H9 (cell line): ENCODE results near the gene PBX1. TPM values are rescaled to one million over a fixed set of nuclear protein-coding genes. Genes with fewer than 3 reads are reported as not detected.

Experiments used
- DNase-seq: peaks from one replicate; pipeline ENCODE4 v3.0.0-alpha.2; 2017
- H2AFZ ChIP-seq: one replicate; pipeline ENCODE4 v1.6.1; 2013; ENCODE audit warnings: mild to moderate bottlenecking, low read length, control low read depth, moderate library complexity
- H2AK5ac ChIP-seq: 2 replicates; pipeline ENCODE4 v1.6.1; 2013; ENCODE audit warnings: low read length, control low read depth, mixed read lengths; ENCODE audit not compliant: insufficient read length
- H2BK120ac ChIP-seq: one replicate; pipeline ENCODE4 v1.6.1; 2013; ENCODE audit warnings: low read depth, mild to moderate bottlenecking, low read length, control low read depth, inconsistent platforms; ENCODE audit not compliant: poor library complexity, severe bottlenecking
- H2BK12ac ChIP-seq: 2 replicates; pipeline ENCODE4 v1.6.1; 2013; ENCODE audit warnings: low read length, control low read depth, mixed read lengths, low read depth; ENCODE audit not compliant: insufficient read length
- H2BK15ac ChIP-seq: 2 replicates; pipeline ENCODE4 v1.6.1; 2013; ENCODE audit warnings: low read depth, low read length, control low read depth
- H2BK20ac ChIP-seq: one replicate; pipeline ENCODE4 v1.6.1; 2013; ENCODE audit warnings: low read depth, mild to moderate bottlenecking, low read length, control low read depth, inconsistent platforms; ENCODE audit not compliant: poor library complexity, severe bottlenecking
- H2BK5ac ChIP-seq: 2 replicates; pipeline ENCODE4 v1.6.1; 2013; ENCODE audit warnings: low read length, control low read depth, mixed read lengths; ENCODE audit not compliant: insufficient read length
- H3K14ac ChIP-seq: 2 replicates; pipeline ENCODE4 v1.6.1; 2013; ENCODE audit warnings: low read length, control low read depth; ENCODE audit not compliant: insufficient read depth
- H3K18ac ChIP-seq: 2 replicates; pipeline ENCODE4 v1.6.1; 2013; ENCODE audit warnings: low read depth, mild to moderate bottlenecking, mixed read lengths, low read length, control low read depth; ENCODE audit not compliant: insufficient read length
- H3K23ac ChIP-seq: 2 replicates; pipeline ENCODE4 v1.6.1; 2013; ENCODE audit warnings: low read length, control low read depth, mixed read lengths, low read depth; ENCODE audit not compliant: insufficient read length
- H3K23me2 ChIP-seq: 2 replicates; pipeline ENCODE4 v1.6.1; 2013; ENCODE audit warnings: low read depth, mild to moderate bottlenecking, mixed read lengths, low read length, control low read depth; ENCODE audit not compliant: insufficient read length, poor library complexity, severe bottlenecking
- H3K27ac ChIP-seq: 2 replicates; pipeline ENCODE4 v1.5.1; 2013; ENCODE audit warnings: low read length, control low read depth, mixed read lengths, low read depth; ENCODE audit not compliant: insufficient read length
- H3K27me3 ChIP-seq: 2 replicates; pipeline ENCODE4 v1.6.1; 2013; ENCODE audit warnings: low read length, control low read depth, inconsistent platforms; ENCODE audit not compliant: insufficient read depth
- H3K4ac ChIP-seq: 2 replicates; pipeline ENCODE4 v1.6.1; 2013; ENCODE audit warnings: low read depth, mild to moderate bottlenecking, control low read depth, inconsistent platforms, low read length, moderate library complexity
- H3K4me1 ChIP-seq: 2 replicates; pipeline ENCODE4 v1.6.1; 2013; ENCODE audit warnings: low read length, control low read depth, inconsistent platforms; ENCODE audit not compliant: insufficient read depth
- H3K4me2 ChIP-seq: 2 replicates; pipeline ENCODE4 v1.6.1; 2013; ENCODE audit warnings: low read length, control low read depth, mixed read lengths; ENCODE audit not compliant: insufficient read length, insufficient read depth
- H3K56ac ChIP-seq: 2 replicates; pipeline ENCODE4 v1.6.1; 2013; ENCODE audit warnings: low read depth, mild to moderate bottlenecking, mixed read lengths, low read length, control low read depth; ENCODE audit not compliant: insufficient read length
- H3K79me1 ChIP-seq: 2 replicates; pipeline ENCODE4 v1.6.1; 2013; ENCODE audit warnings: low read depth, mild to moderate bottlenecking, moderate library complexity, low read length, control low read depth, inconsistent platforms; ENCODE audit not compliant: insufficient read depth, poor library complexity, severe bottlenecking
- H3K79me2 ChIP-seq: 2 replicates; pipeline ENCODE4 v1.6.1; 2013; ENCODE audit warnings: low read length, control low read depth, inconsistent platforms; ENCODE audit not compliant: insufficient read depth
- H3K9ac ChIP-seq: 2 replicates; pipeline ENCODE4 v1.6.1; 2013; ENCODE audit warnings: low read length, control low read depth, mixed read lengths; ENCODE audit not compliant: insufficient read length; ENCODE audit errors: extremely low read depth
- H3K9me3 ChIP-seq: one replicate; pipeline ENCODE4 v1.6.1; 2013; ENCODE audit warnings: low read depth, low read length, inconsistent platforms; ENCODE audit not compliant: control insufficient read depth
- H3T11ph ChIP-seq: one replicate; pipeline ENCODE4 v1.6.1; 2013; ENCODE audit warnings: mild to moderate bottlenecking, low read length, control low read depth, inconsistent platforms
- H4K20me1 ChIP-seq: one replicate; pipeline ENCODE4 v1.6.1; 2013; ENCODE audit not compliant: control insufficient read depth, insufficient read length, insufficient read depth
- H4K5ac ChIP-seq: 2 replicates; pipeline ENCODE4 v1.6.1; 2013; ENCODE audit warnings: low read depth, mild to moderate bottlenecking, mixed read lengths, low read length, control low read depth; ENCODE audit not compliant: insufficient read length
- H4K8ac ChIP-seq: replicated peaks from 2 replicates; pipeline ENCODE4 v1.6.1; 2013; ENCODE audit warnings: low read length, control low read depth, mixed read lengths, low read depth; ENCODE audit not compliant: insufficient read length
- H4K91ac ChIP-seq: 2 replicates; pipeline ENCODE4 v1.6.1; 2013; ENCODE audit warnings: low read depth, mild to moderate bottlenecking, moderate library complexity, mixed read lengths, low read length, control low read depth; ENCODE audit not compliant: insufficient read length
- H3K27ac Mint-ChIP-seq, 3 experiments: 2 replicates in 2 of 3; 3 replicates in 1 of 3; pipeline ENCODE4 v1.8.0; 2020 to 2021; ENCODE audit warnings: mixed read lengths in 3 of 3, mild to moderate bottlenecking in 1 of 3, moderate library complexity in 1 of 3
- H3K27me3 Mint-ChIP-seq: 2 replicates; pipeline ENCODE4 v1.8.0; 2021; ENCODE audit warnings: low read depth, mild to moderate bottlenecking, moderate library complexity, mixed read lengths
- H3K36me3 Mint-ChIP-seq, 3 experiments: 2 replicates in 2 of 3; 3 replicates in 1 of 3; pipeline ENCODE4 v1.8.0; 2020 to 2021; ENCODE audit warnings: low read depth in 3 of 3, mixed read lengths in 3 of 3; ENCODE audit not compliant: insufficient read depth in 1 of 3
- H3K4me1 Mint-ChIP-seq, 2 experiments: 2 replicates each; pipeline ENCODE4 v1.8.0; 2020; ENCODE audit warnings: mixed read lengths in 2 of 2
- H3K4me3 Mint-ChIP-seq, 2 experiments: 2 replicates in 1 of 2; 3 replicates in 1 of 2; pipeline ENCODE4 v1.8.0; 2020 to 2021; ENCODE audit warnings: mild to moderate bottlenecking in 2 of 2, mixed read lengths in 2 of 2, moderate library complexity in 1 of 2
- H3K9me3 Mint-ChIP-seq, 2 experiments: 2 replicates in 1 of 2; 3 replicates in 1 of 2; pipeline ENCODE4 v1.8.0; 2020; ENCODE audit warnings: mild to moderate bottlenecking in 2 of 2, mixed read lengths in 2 of 2, moderate library complexity in 1 of 2
- WGBS: extraction: QIAGEN DNeasy Blood & Tissue Kit; methylation state at CpG from one replicate; pipeline ENCODE4 v1.1.7; 2013; ENCODE audit warnings: missing lambda C conversion rate, low lambda C conversion rate, mixed read lengths; ENCODE audit not compliant: insufficient read length; ENCODE audit errors: extremely low coverage; 5-methylcytosine and 5-hydroxymethylcytosine counted together
- total RNA-seq: library from RNA; stranded (reverse); gene quantifications from 2 replicates; pipeline ENCODE4 v1.2.1, GENCODE V29; 2021
- TF ChIP-seq, protein P1 (sequence below): fragments of 200-600 bp; sonication (generic); conservative IDR thresholded peaks from 3 replicates; pipeline ENCODE4 v1.8.0; 2021; ENCODE audit warnings: antibody characterized with exemption, mild to moderate bottlenecking

The PBX1 gene
- total RNA-seq, 1 experiment from 2014 or later = 142 TPM

DNA sequence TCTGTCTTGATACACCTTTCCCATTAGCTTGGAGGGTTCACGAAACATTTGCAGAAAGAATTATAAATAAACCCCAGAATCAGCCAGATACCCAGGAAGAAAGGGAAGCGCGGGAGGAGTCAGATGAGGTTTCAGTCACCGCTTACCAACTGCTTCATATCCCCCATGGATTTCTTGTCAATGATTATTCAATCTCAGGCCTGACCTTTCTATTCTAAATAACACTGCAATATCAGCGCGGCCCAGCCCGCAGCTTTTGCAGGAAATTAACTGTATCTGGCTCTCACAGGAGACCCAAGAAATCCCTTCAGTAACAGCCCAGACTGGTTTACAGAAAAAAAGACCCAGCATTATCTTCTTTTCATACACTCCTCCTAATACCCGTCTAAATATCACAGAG lies 308.6 kb downstream of the PBX1 start:
- H2BK5ac ChIP-seq = no peak overlapping the region
- TF ChIP-seq, protein P1, sequence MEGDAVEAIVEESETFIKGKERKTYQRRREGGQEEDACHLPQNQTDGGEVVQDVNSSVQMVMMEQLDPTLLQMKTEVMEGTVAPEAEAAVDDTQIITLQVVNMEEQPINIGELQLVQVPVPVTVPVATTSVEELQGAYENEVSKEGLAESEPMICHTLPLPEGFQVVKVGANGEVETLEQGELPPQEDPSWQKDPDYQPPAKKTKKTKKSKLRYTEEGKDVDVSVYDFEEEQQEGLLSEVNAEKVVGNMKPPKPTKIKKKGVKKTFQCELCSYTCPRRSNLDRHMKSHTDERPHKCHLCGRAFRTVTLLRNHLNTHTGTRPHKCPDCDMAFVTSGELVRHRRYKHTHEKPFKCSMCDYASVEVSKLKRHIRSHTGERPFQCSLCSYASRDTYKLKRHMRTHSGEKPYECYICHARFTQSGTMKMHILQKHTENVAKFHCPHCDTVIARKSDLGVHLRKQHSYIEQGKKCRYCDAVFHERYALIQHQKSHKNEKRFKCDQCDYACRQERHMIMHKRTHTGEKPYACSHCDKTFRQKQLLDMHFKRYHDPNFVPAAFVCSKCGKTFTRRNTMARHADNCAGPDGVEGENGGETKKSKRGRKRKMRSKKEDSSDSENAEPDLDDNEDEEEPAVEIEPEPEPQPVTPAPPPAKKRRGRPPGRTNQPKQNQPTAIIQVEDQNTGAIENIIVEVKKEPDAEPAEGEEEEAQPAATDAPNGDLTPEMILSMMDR = no peak
- Mint-ChIP-seq H3K9me3 (no peaks in the 10 kb centered on the region), H3K27ac (no peak overlapping the region), H3K27me3 (peaks cover 24% of the 10 kb centered on the region), H3K4me3 (no peak overlapping the region), H3K4me1 (peaks cover 8 to 15% of the 10 kb centered on the region in 2 experiments), H3K36me3 (no peaks in the 10 kb centered on the region)
- H3K4me2 ChIP-seq = no peak overlapping the region
- no peak overlapping the region for H3K27ac ChIP-seq
- H4K8ac ChIP-seq = no peak overlapping the region
- no peak overlapping the region for H4K91ac ChIP-seq
- H4K5ac ChIP-seq = no peak overlapping the region
- H4K20me1 ChIP-seq = no peaks in the 10 kb centered on the region
- H3K14ac ChIP-seq = no peak overlapping the region
- H2AK5ac ChIP-seq = no peak overlapping the region
- no peak for DNase-seq
- H3K79me1 ChIP-seq = no peaks in the 10 kb centered on the region
- H3K4me1 ChIP-seq = no peaks in the 10 kb centered on the region
- no peak overlapping the region for H3K4ac ChIP-seq
- no peak overlapping the region for H2AFZ ChIP-seq
- H3K9ac ChIP-seq = no peak overlapping the region
- no peak overlapping the region for H3T11ph ChIP-seq
- no peak overlapping the region for H3K23ac ChIP-seq
- WGBS = 100% methylated on average over 1 of the region's 8 CpGs
- H2BK120ac ChIP-seq = no peak overlapping the region
- H3K79me2 ChIP-seq = no peaks in the 10 kb centered on the region
- no peak overlapping the region for H2BK15ac ChIP-seq
- H2BK20ac ChIP-seq = no peak overlapping the region
- H3K27me3 ChIP-seq = no peaks in the 10 kb centered on the region; the same call in 1 of the 2 replicates
- H3K23me2 ChIP-seq = no peaks in the 10 kb centered on the region
- no peak overlapping the region for H3K56ac ChIP-seq
- H3K9me3 ChIP-seq = no peaks in the 10 kb centered on the region
- H3K18ac ChIP-seq = no peak overlapping the region
- no peak overlapping the region for H2BK12ac ChIP-seq
